ENCODE measurements around the gene FBXL15. TPM values are rescaled to one million over a fixed set of nuclear protein-coding genes. Genes with fewer than 3 reads are reported as not detected.

The FBXL15 gene
- total RNA-seq, 1 donor from 2014 or later = 14.5 TPM

DNA sequence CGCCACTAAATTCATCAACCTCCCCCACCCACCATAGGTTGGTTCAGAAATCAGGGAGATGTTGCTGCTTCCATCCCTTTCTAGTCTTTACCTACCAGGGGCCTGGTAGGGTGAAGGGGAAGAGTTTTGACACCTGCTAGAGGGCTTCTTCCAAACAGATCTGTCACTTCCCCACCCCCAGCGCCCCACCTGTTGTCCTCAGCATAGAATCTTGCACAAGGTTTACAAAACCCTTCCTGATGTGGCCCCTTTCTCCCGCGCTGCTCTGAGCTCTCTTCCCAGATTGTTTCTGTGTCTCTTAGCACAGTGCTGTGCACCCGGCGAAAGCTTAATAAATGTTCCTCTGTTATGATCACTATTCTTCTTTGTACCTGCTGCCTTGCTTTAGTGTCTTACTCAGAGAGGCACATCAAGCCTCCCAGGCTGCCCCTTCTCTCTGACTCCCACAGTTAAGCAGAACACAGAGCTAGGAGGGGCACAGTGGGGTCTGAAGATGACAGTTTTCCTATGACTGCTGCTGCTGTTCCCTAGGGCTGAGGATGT is 41.9 kb downstream of the FBXL15 start:
- peak overlapping the region; percentile 6 for H3K27ac Mint-ChIP-seq
- intact Hi-C loops (cut with micrococcal nuclease) = no loop called here
- peaks cover 5% of the 10 kb centered on the region for H3K36me3 Mint-ChIP-seq (ENCODE audit: low read depth)
- H3K4me1 Mint-ChIP-seq (ENCODE audit: low read depth) = peaks cover 26% of the 10 kb centered on the region
- DNase-seq (ENCODE audit: low spot score) = no peak
- H3K4me3 Mint-ChIP-seq = peak overlapping the region; percentile 94
- H3K9me3 Mint-ChIP-seq = no peaks in the 10 kb centered on the region
- H3K27me3 Mint-ChIP-seq (ENCODE audit: insufficient read depth) = peaks cover 1% of the 10 kb centered on the region

DNA sequence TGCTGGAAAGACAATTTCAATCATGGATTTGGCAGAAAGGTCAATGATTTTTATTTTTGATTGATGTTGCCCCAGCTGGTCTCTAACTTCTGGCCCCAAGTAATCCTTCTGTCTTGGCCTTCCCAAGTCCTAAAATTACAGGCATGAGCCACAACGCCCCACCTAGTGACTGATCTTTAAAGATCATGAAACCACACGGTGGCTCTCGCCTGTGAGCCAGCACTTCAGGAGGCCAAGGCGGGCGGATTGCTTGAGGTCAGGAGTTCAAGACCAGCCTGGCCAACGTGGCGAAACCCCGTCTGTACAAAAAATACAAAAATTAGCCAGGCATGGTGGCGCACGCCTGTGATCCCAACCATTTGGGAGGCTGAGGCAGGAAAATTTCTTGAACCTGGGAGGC is 43.3 kb downstream of the FBXL15 start:
- Mint-ChIP-seq H3K4me3 (no peak overlapping the region), H3K4me1 (ENCODE audit: low read depth) (peaks cover 26% of the 10 kb centered on the region), H3K9me3 (no peaks in the 10 kb centered on the region), H3K27me3 (ENCODE audit: insufficient read depth) (peaks cover 1% of the 10 kb centered on the region), H3K27ac (no peak overlapping the region), H3K36me3 (ENCODE audit: low read depth) (peaks cover 3% of the 10 kb centered on the region)
- intact Hi-C loops (cut with micrococcal nuclease) = no loop called here
- no peak for DNase-seq (ENCODE audit: low spot score)

GRCh38 chr10:102465466-102465865 is 44.8 kb downstream of the FBXL15 start:
- peaks cover 5% of the 10 kb centered on the region for H3K36me3 Mint-ChIP-seq (ENCODE audit: low read depth)
- no peak overlapping the region for H3K27ac Mint-ChIP-seq
- no peak for DNase-seq (ENCODE audit: low spot score)

GRCh38 chr10:102467318-102467717 is 46.7 kb downstream of the FBXL15 start:
- Mint-ChIP-seq H3K27ac (no peak overlapping the region), H3K27me3 (ENCODE audit: insufficient read depth) (no peaks in the 10 kb centered on the region)

More at GRCh38 chr10:102465466-102465865, 44.8 kb downstream of the FBXL15 start:
- Mint-ChIP-seq H3K27me3 (ENCODE audit: insufficient read depth) (peaks cover 1% of the 10 kb centered on the region), H3K4me1 (ENCODE audit: low read depth) (peaks cover 31% of the 10 kb centered on the region), H3K4me3 (no peak overlapping the region), H3K9me3 (no peaks in the 10 kb centered on the region)
- intact Hi-C loops (cut with micrococcal nuclease) = no loop called here

DNA sequence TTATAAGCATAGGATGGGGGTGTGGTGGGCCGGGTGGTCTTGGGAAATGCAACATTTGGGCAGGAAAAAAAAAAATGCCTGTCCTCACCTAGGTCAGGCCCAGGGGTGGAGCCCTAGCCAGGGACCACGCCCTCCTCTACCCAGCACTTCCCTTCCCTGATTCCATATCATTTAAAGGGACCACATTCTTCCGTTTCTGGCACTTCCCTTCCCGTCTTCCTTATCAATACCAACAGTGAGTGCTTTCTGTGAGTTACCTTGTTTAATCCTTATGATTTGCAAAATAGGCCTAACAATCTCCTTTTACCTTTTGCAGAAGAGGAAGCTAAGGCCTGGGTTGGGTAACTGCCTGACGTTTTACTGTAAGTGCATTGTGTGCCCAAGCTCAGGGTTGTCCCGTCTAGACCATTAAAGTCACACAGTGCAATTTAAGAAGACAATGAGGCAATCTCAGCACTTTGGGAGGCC is 47.4 kb downstream of the FBXL15 start:
- Mint-ChIP-seq H3K27me3 (ENCODE audit: insufficient read depth) (no peaks in the 10 kb centered on the region), H3K4me3 (no peak overlapping the region), H3K9me3 (no peaks in the 10 kb centered on the region), H3K4me1 (ENCODE audit: low read depth) (peaks cover 6% of the 10 kb centered on the region), H3K36me3 (ENCODE audit: low read depth) (peaks cover 5% of the 10 kb centered on the region), H3K27ac (no peak overlapping the region)
- no peak for DNase-seq (ENCODE audit: low spot score)
- intact Hi-C loops (cut with micrococcal nuclease) = no loop called here

More at GRCh38 chr10:102467318-102467717, 46.7 kb downstream of the FBXL15 start:
- Mint-ChIP-seq H3K36me3 (ENCODE audit: low read depth) (peaks cover 5% of the 10 kb centered on the region), H3K9me3 (no peaks in the 10 kb centered on the region), H3K4me3 (no peak overlapping the region), H3K4me1 (ENCODE audit: low read depth) (peaks cover 13% of the 10 kb centered on the region)
- DNase-seq (ENCODE audit: low spot score) = no peak
- intact Hi-C loops (cut with micrococcal nuclease) = no loop called here

DNA sequence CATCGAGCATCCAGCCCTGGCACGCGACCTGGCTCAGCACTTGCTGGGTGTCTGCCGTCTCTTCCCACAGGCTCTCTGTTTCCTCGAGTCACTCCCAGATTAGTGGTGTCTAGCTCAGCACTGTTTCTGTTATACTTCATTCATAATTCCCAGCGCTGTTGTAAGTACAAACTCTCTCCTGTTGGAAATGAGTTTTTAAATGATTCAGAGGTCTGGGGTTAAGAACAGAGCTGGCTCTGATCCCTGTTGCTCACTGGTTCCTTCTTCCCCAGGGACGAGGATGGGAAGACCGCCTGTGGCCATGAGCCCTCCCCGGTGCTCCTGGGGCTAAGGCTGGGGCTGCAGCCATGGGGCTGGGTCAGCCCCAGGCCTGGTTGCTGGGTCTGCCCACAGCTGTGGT is 48.0 kb downstream of the FBXL15 start:
- no peak for DNase-seq (ENCODE audit: low spot score)
- no peak overlapping the region for H3K27ac Mint-ChIP-seq
- intact Hi-C loops (cut with micrococcal nuclease) = no loop called here
- H3K27me3 Mint-ChIP-seq (ENCODE audit: insufficient read depth) = no peaks in the 10 kb centered on the region
- peaks cover 12% of the 10 kb centered on the region for H3K4me1 Mint-ChIP-seq (ENCODE audit: low read depth)
- peaks cover 6% of the 10 kb centered on the region for H3K36me3 Mint-ChIP-seq (ENCODE audit: low read depth)
- H3K4me3 Mint-ChIP-seq = no peak overlapping the region
- H3K9me3 Mint-ChIP-seq = no peaks in the 10 kb centered on the region

DNA sequence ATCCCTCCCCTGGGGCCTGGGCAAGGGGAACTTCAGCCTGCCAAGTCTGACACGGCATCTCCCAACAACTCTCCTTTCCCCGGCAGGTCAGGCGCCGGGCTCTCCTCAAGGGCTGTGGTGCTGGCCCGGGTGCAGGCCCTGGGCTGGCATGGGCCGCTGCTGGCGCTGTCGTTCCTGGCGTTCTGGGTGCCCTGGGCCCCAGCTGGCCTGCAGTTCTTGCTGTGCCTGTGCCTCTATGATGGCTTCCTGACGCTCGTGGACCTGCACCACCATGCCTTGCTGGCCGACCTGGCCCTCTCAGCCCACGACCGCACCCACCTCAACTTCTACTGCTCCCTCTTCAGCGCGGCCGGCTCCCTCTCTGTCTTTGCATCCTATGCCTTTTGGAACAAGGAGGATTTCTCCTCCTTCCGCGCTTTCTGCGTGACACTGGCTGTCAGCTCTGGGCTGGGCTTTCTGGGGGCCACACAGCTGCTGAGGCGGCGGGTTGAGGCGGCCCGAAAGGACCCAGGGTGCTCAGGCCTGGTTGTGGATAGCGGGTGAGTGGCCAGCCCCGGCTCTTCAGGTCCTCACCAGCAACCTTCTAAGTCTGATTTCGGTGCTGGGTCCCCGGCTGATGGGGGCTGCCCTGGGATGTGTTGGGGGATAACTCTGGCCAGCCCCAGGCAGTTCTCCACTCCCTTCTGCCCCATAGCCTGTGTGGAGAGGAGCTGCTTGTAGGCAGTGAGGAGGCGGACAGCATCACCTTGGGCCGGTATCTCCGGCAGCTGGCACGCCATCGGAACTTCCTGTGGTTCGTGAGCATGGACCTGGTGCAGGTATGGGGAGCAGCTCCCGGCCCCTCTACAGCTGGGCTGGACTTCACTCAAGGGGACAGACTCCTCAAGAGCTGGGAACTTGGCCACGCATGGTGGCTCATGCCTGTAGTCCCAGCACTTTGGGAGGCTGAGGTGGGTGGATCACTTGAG is 50.2 kb downstream of the FBXL15 start:
- no peak for DNase-seq (ENCODE audit: low spot score)
- peaks cover 13% of the 10 kb centered on the region for H3K4me1 Mint-ChIP-seq (ENCODE audit: low read depth)
- no peaks in the 10 kb centered on the region for H3K27me3 Mint-ChIP-seq (ENCODE audit: insufficient read depth)
- intact Hi-C loops (cut with micrococcal nuclease) = no loop called here
- peaks cover 9% of the 10 kb centered on the region for H3K36me3 Mint-ChIP-seq (ENCODE audit: low read depth)
- no peak overlapping the region for H3K27ac Mint-ChIP-seq
- no peaks in the 10 kb centered on the region for H3K9me3 Mint-ChIP-seq
- H3K4me3 Mint-ChIP-seq = no peak overlapping the region

Other genes starting within 250 kb of the FBXL15 start
- 0.18 TPM in 1 of 2 replicates, not detected in the other for gene ELOVL3, start 194.5 kb upstream of the FBXL15 start, total RNA-seq
- 0.17 and 0.44 TPM in 2 replicates for gene PITX3, start 179.3 kb upstream of the FBXL15 start, total RNA-seq
- gene GBF1, start 175.3 kb upstream of the FBXL15 start, total RNA-seq = 46.7 TPM in 2 replicates
- gene NFKB2, start 25.1 kb upstream of the FBXL15 start, total RNA-seq = 307 and 322 TPM in 2 replicates
- gene PSD, start 2.1 kb upstream of the FBXL15 start, total RNA-seq = 9.9 and 10.6 TPM in 2 replicates
- gene CUEDC2, start 11.7 kb downstream of the FBXL15 start, total RNA-seq = 59.0 and 59.4 TPM in 2 replicates
- 0.29 and 0.37 TPM in 2 replicates for gene C10orf95, start 30.7 kb downstream of the FBXL15 start, total RNA-seq
- gene ACTR1A, start 81.9 kb downstream of the FBXL15 start, total RNA-seq = 61.0 and 66.1 TPM in 2 replicates
- gene SUFU, start 83.1 kb downstream of the FBXL15 start, total RNA-seq = 9.3 and 11.6 TPM in 2 replicates
- gene TRIM8, start 223.6 kb downstream of the FBXL15 start, total RNA-seq = 108 and 111 TPM in 2 replicates